NCI-H524 (cell line): ENCODE measurements around the gene TRMT1.

Source experiments
- DNase-seq, 2 experiments: peaks; one replicate each; lab custom pipeline; 2025; lab: John Stamatoyannopoulos, UW

Gene TRMT1

GRCh38 chr19:13071444-13072187 lies 44.9 kb downstream of the TRMT1 start:
- DNase-seq = peak; percentile 35 to 50

GRCh38 chr19:13070425-13071140 lies 46.0 kb downstream of the TRMT1 start:
- no peak for DNase-seq

- no peak for DNase-seq
These were observed 46.9 kb downstream of the TRMT1 start for GRCh38 chr19:13069415-13070359.

GRCh38 chr19:13068085-13068846 lies 48.3 kb downstream of the TRMT1 start:
- DNase-seq = peak in 1 of 2 experiments; percentile 32

GRCh38 chr19:13066933-13067807 lies 49.4 kb downstream of the TRMT1 start:
- no peak for DNase-seq

GRCh38 chr19:13066226-13066625 lies 50.3 kb downstream of the TRMT1 start:
- DNase-seq = no peak

GRCh38 chr19:13064092-13064489 lies 52.4 kb downstream of the TRMT1 start:
- no peak for DNase-seq

- no peak for DNase-seq
These were observed 53.0 kb downstream of the TRMT1 start for GRCh38 chr19:13063461-13064091.

- no peak for DNase-seq
These were observed 54.2 kb downstream of the TRMT1 start for GRCh38 chr19:13062317-13062716.

GRCh38 chr19:13060964-13061927 lies 55.3 kb downstream of the TRMT1 start:
- peak; percentile 40 to 83 for DNase-seq

- DNase-seq = no peak
These were observed 56.1 kb downstream of the TRMT1 start for GRCh38 chr19:13060233-13060963.

- DNase-seq = peak in 1 of 2 experiments; percentile 13
These were observed 57.4 kb downstream of the TRMT1 start for GRCh38 chr19:13058951-13059660.

- DNase-seq = peak; percentile 24 to 34
These were observed 58.8 kb downstream of the TRMT1 start for GRCh38 chr19:13057744-13058143.

- no peak for DNase-seq
These were observed 59.4 kb downstream of the TRMT1 start for GRCh38 chr19:13057147-13057572.

GRCh38 chr19:13056052-13056660 lies 60.4 kb downstream of the TRMT1 start:
- DNase-seq = no peak

- DNase-seq = peak in 1 of 2 experiments; percentile 50
These were observed 61.1 kb downstream of the TRMT1 start for GRCh38 chr19:13055213-13056051.
